ENCODE results near the gene NPW. TPM values are rescaled to one million over a fixed set of nuclear protein-coding genes. Genes with fewer than 3 reads are reported as not detected.

The NPW gene
- total and polyA plus RNA-seq, 12 donors: 0.39 to 0.54 TPM; not detected in 10

GRCh38 chr16:1980030-1980769 is 39.4 kb upstream of the NPW start:
- Histone ChIP-seq H3K4me3 (no peak overlapping the region), H3K36me3 (peaks cover 12 to 40% (median 35%) of the 10 kb centered on the region in 9 donors), H3K4me1 (peaks cover 11 to 39% (median 28%) of the 10 kb centered on the region in 9 donors), H3K27ac (no peak overlapping the region), H3K9me3 (no peaks in the 10 kb centered on the region), H3K27me3 (peaks cover 18 to 79% (median 64%) of the 10 kb centered on the region in 7 donors)
- no peak for TF ChIP-seq CTCF (IDR thresholded peaks at IDR 0.05)
- ATAC-seq: no peak
- intact Hi-C loops (cut with DNase I): loop anchor here in 1 of 10 donors (10.0 kb wide), 1 partner anchor 55 kb away; no protein-coding TSS in a partner anchor
- WGBS, 2 donors: 3 to 5% methylated on average over 53 of the region's 53 CpGs
- DNase-seq: no peak

GRCh38 chr16:1980770-1981087 is 38.9 kb upstream of the NPW start:
- no peak for TF ChIP-seq CTCF (IDR thresholded peaks at IDR 0.05)
- DNase-seq (no peak), ATAC-seq (no peak)
- Histone ChIP-seq H3K4me3 (no peak overlapping the region), H3K9me3 (no peaks in the 10 kb centered on the region), H3K4me1 (peaks cover 11 to 43% (median 30%) of the 10 kb centered on the region in 9 donors), H3K27ac (no peak overlapping the region), H3K27me3 (peaks cover 18 to 73% (median 60%) of the 10 kb centered on the region in 7 donors), H3K36me3 (peaks cover 7 to 40% (median 33%) of the 10 kb centered on the region in 9 donors)
- WGBS, 2 donors: 20 to 21% methylated on average over 16 of the region's 16 CpGs
- intact Hi-C loops (cut with DNase I): loop anchor here in 1 of 10 donors (10.0 kb wide), 1 partner anchor 56 kb away; no protein-coding TSS in a partner anchor

GRCh38 chr16:1981398-1981836 is 38.2 kb upstream of the NPW start, which contains the start of gene NOXO1:
Gene NOXO1, minus strand, starts transcription at chr16:1981469. Its CDS starts 290 bp downstream, at chr16:1981179.
- intact Hi-C loops (cut with DNase I): loop anchor here in 1 of 10 donors (10.0 kb wide), 1 partner anchor 57 kb away; no protein-coding TSS in a partner anchor
- no peak for TF ChIP-seq CTCF (IDR thresholded peaks at IDR 0.05)
- Histone ChIP-seq H3K36me3 (peaks cover 1 to 40% (median 33%) of the 10 kb centered on the region in 9 donors), H3K9me3 (no peaks in the 10 kb centered on the region), H3K4me1 (peaks cover 11 to 43% (median 30%) of the 10 kb centered on the region in 9 donors), H3K27ac (no peak within 1 kb of the TSS), H3K27me3 (peaks cover 18 to 66% (median 54%) of the 10 kb centered on the region in 7 donors), H3K4me3 (no peak within 1 kb of the TSS)
- WGBS, 2 donors: 34 to 39% methylated on average over 6 of the region's 6 CpGs
- ATAC-seq: no peak
- DNase-seq: no peak

- no peak for TF ChIP-seq CTCF (IDR thresholded peaks at IDR 0.05)
- ATAC-seq: no peak
- H3K27me3 ChIP-seq: peaks cover 18 to 64% (median 49%) of the 10 kb centered on the region in 7 donors
- 66 to 68% methylated on average over 5 of the region's 5 CpGs for WGBS, 2 donors
- no peak overlapping the region for H3K27ac ChIP-seq
- H3K36me3 ChIP-seq: peaks cover 0 to 40% (median 29%) of the 10 kb centered on the region in 9 donors
- intact Hi-C loops (cut with DNase I): loop anchor here in 1 of 10 donors (10.0 kb wide), 1 partner anchor 57 kb away; no protein-coding TSS in a partner anchor
- no peak overlapping the region for H3K4me3 ChIP-seq
- DNase-seq: no peak
- H3K9me3 ChIP-seq: no peaks in the 10 kb centered on the region
- H3K4me1 ChIP-seq: peaks cover 11 to 43% (median 30%) of the 10 kb centered on the region in 9 donors
These were observed 37.6 kb upstream of the NPW start for GRCh38 chr16:1982013-1982433.
